Measurements from ENCODE around the gene SEMA4C. TPM values are rescaled to one million over a fixed set of nuclear protein-coding genes. Genes with fewer than 3 reads are reported as not detected.

The SEMA4C gene
- total RNA-seq, 1 experiment from 2014 or later, result 40.2 TPM

GRCh38 chr2:96883306-96883705 lies 13.4 kb upstream of the SEMA4C start:
- H3K9me3 ChIP-seq (ENCODE audit: control insufficient read depth, insufficient read depth, low read depth, low read length), result no peaks in the 10 kb centered on the region
- no peaks in the 10 kb centered on the region for H3K4me1 ChIP-seq (ENCODE audit: control insufficient read depth, insufficient read depth, low read length)
- H3K27me3 ChIP-seq (ENCODE audit: control insufficient read depth, insufficient read depth, low read length), result no peaks in the 10 kb centered on the region
- H3K27ac ChIP-seq (ENCODE audit: low read length), result no peak overlapping the region
- in situ Hi-C loops (cut with HindIII; ENCODE audit: low pct_unique_long_range_greater_than_20kb, low sequenced_read_pairs), result no loop called here
- H3K36me3 ChIP-seq (ENCODE audit: control insufficient read depth, insufficient read depth, low read length), result no peaks in the 10 kb centered on the region
- CTCF ChIA-PET, result no interaction called here
- ATAC-seq (no peak), DNase-seq (ENCODE audit: low read depth, low spot score) (no peak)
- intact Hi-C loops (cut with micrococcal nuclease; ENCODE audit: unreplicated experiment), result no loop called here
- no TSS peak for BruUV-seq (replicated peaks)
- POLR2A ChIA-PET, result no interaction called here
- no peak overlapping the region for H3K4me3 ChIP-seq (ENCODE audit: low read depth in 2 of 2, low read length in 2 of 2)
- TF ChIP-seq SIN3A (IDR thresholded peaks at IDR 0.05; ENCODE audit: borderline replicate concordance, insufficient read depth, low read depth, low read length) (no peak), TCF7L2 (IDR thresholded peaks at IDR 0.05; ENCODE audit: low read depth, low read length) (no peak), REST (IDR thresholded peaks at IDR 0.05; ENCODE audit: insufficient read depth in 1 of 2, low read depth in 2 of 2, low read length in 1 of 2) (no peak), CTCF (IDR thresholded peaks at IDR 0.05) (no peak), POLR2AphosphoS5 (IDR thresholded peaks at IDR 0.05; ENCODE audit: low read depth, low read length) (no peak)

- CTCF ChIA-PET, result no interaction called here
- Histone ChIP-seq H3K9me3 (ENCODE audit: control insufficient read depth, insufficient read depth, low read depth, low read length) (no peaks in the 10 kb centered on the region), H3K27ac (ENCODE audit: low read length) (no peak overlapping the region), H3K27me3 (ENCODE audit: control insufficient read depth, insufficient read depth, low read length) (no peaks in the 10 kb centered on the region), H3K4me1 (ENCODE audit: control insufficient read depth, insufficient read depth, low read length) (no peaks in the 10 kb centered on the region), H3K36me3 (ENCODE audit: control insufficient read depth, insufficient read depth, low read length) (no peaks in the 10 kb centered on the region), H3K4me3 (ENCODE audit: low read depth in 2 of 2, low read length in 2 of 2) (no peak overlapping the region)
- BruUV-seq (replicated peaks), result no TSS peak
- ATAC-seq, result no peak
- intact Hi-C loops (cut with micrococcal nuclease; ENCODE audit: unreplicated experiment) (no loop called here), in situ Hi-C loops (cut with HindIII; ENCODE audit: low pct_unique_long_range_greater_than_20kb, low sequenced_read_pairs) (no loop called here)
- DNase-seq (ENCODE audit: low read depth, low spot score), result no peak
- TF ChIP-seq REST (IDR thresholded peaks at IDR 0.05; ENCODE audit: insufficient read depth in 1 of 2, low read depth in 2 of 2, low read length in 1 of 2), result no peak
- TF ChIP-seq CTCF (IDR thresholded peaks at IDR 0.05), result no peak
- TF ChIP-seq TCF7L2 (IDR thresholded peaks at IDR 0.05; ENCODE audit: low read depth, low read length), result no peak
- TF ChIP-seq POLR2AphosphoS5 (IDR thresholded peaks at IDR 0.05; ENCODE audit: low read depth, low read length), result no peak
- no peak for TF ChIP-seq SIN3A (IDR thresholded peaks at IDR 0.05; ENCODE audit: borderline replicate concordance, insufficient read depth, low read depth, low read length)
- POLR2A ChIA-PET, result no interaction called here
Measured at GRCh38 chr2:96882906-96883305, 13.0 kb upstream of the SEMA4C start.
